Measurements from ENCODE around the gene MTCL1. TPM values are rescaled to one million over a fixed set of nuclear protein-coding genes. Genes with fewer than 3 reads are reported as not detected.

Gene MTCL1
- total RNA-seq, 1 experiment from 2014 or later: 28.3 TPM

DNA sequence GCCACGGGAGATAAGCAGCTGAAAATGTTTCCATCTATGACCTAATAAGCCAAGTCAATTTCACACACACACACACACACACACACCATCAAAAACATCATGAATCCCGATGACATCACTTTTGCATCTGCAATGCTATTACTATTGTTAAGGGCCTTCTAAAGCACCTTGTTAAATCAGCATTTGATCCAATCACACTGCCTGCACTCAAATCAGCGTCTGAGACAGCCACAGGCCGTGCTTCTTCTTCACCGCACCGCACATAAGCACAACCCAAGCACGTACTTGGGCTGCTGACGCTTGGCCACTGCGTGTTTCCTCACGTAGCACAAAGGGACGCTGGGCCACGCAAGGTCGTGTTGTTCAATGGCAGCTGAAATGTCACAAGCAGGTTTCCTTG lies 15.8 kb upstream of the MTCL1 start:
- CTCF ChIA-PET: no interaction called here

DNA sequence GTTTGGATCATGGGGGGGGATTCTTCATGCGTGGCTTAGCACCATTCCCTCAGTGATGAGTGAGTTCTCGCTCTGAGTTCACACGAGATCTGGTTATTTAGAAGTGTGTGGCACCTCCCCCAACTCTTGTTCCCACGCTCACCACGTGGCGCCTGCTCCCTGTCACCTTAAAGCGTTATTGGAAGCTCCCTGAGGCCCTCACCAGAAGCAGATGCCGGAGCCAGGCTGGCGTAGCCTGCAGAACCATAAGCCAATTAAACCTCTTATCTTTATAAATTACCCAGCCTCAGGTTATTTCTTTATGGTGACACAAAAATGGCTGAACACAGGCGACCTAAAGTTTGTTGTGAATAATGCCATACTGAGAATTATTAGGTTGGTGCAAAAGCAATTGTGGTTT lies 10.5 kb upstream of the MTCL1 start:
- POLR2A ChIA-PET: no interaction called here
- Mint-ChIP-seq H3K4me3 (ENCODE audit: unreplicated experiment) (no peak overlapping the region), H3K27me3 (ENCODE audit: insufficient read depth, unreplicated experiment) (no peaks in the 10 kb centered on the region), H3K9me3 (ENCODE audit: unreplicated experiment) (no peaks in the 10 kb centered on the region), H3K27ac (ENCODE audit: unreplicated experiment) (no peak overlapping the region), H3K4me1 (ENCODE audit: low read depth, unreplicated experiment) (no peaks in the 10 kb centered on the region), H3K36me3 (ENCODE audit: insufficient read depth, unreplicated experiment) (no peaks in the 10 kb centered on the region)
- CTCF ChIA-PET: no interaction called here
- BruUV-seq (replicated peaks): no TSS peak
- Histone ChIP-seq H3K4me1 (no peaks in the 10 kb centered on the region), H3K36me3 (ENCODE audit: control insufficient read depth, insufficient read depth, low read length) (no peaks in the 10 kb centered on the region), H3K27me3 (replicated peaks; ENCODE audit: control insufficient read depth, insufficient read depth, low read length) (no peaks in the 10 kb centered on the region), H3K9me3 (no peaks in the 10 kb centered on the region), H3K4me3 (ENCODE audit: low read depth, low read length) (no peak overlapping the region)
- TF ChIP-seq, protein P1, sequence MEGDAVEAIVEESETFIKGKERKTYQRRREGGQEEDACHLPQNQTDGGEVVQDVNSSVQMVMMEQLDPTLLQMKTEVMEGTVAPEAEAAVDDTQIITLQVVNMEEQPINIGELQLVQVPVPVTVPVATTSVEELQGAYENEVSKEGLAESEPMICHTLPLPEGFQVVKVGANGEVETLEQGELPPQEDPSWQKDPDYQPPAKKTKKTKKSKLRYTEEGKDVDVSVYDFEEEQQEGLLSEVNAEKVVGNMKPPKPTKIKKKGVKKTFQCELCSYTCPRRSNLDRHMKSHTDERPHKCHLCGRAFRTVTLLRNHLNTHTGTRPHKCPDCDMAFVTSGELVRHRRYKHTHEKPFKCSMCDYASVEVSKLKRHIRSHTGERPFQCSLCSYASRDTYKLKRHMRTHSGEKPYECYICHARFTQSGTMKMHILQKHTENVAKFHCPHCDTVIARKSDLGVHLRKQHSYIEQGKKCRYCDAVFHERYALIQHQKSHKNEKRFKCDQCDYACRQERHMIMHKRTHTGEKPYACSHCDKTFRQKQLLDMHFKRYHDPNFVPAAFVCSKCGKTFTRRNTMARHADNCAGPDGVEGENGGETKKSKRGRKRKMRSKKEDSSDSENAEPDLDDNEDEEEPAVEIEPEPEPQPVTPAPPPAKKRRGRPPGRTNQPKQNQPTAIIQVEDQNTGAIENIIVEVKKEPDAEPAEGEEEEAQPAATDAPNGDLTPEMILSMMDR (IDR thresholded peaks at IDR 0.05; ENCODE audit: insufficient read depth in 1 of 2, low read depth in 1 of 2, low read length in 1 of 2, severe bottlenecking in 1 of 2, unreplicated experiment in 1 of 2): no peak
- intact Hi-C loops (cut with micrococcal nuclease; ENCODE audit: unreplicated experiment): no loop called here
- DNase-seq: no peak

More for the DNA sequence above, 15.8 kb upstream of the MTCL1 start:
- BruUV-seq (replicated peaks): no TSS peak
- Mint-ChIP-seq H3K4me1 (ENCODE audit: low read depth, unreplicated experiment) (no peaks in the 10 kb centered on the region), H3K4me3 (ENCODE audit: unreplicated experiment) (no peak overlapping the region), H3K27me3 (ENCODE audit: insufficient read depth, unreplicated experiment) (no peaks in the 10 kb centered on the region), H3K36me3 (ENCODE audit: insufficient read depth, unreplicated experiment) (no peaks in the 10 kb centered on the region), H3K27ac (ENCODE audit: unreplicated experiment) (no peak overlapping the region), H3K9me3 (ENCODE audit: unreplicated experiment) (no peaks in the 10 kb centered on the region)
- intact Hi-C loops (cut with micrococcal nuclease; ENCODE audit: unreplicated experiment): no loop called here
- no peak for DNase-seq
- no peaks in the 10 kb centered on the region for H3K27me3 ChIP-seq (replicated peaks; ENCODE audit: control insufficient read depth, insufficient read depth, low read length)
- no peaks in the 10 kb centered on the region for H3K9me3 ChIP-seq
- TF ChIP-seq, protein P1 (IDR thresholded peaks at IDR 0.05; ENCODE audit: insufficient read depth in 1 of 2, low read depth in 1 of 2, low read length in 1 of 2, severe bottlenecking in 1 of 2, unreplicated experiment in 1 of 2): no peak
- H3K36me3 ChIP-seq (ENCODE audit: control insufficient read depth, insufficient read depth, low read length): no peaks in the 10 kb centered on the region
- no peak overlapping the region for H3K4me3 ChIP-seq (ENCODE audit: low read depth, low read length)
- H3K4me1 ChIP-seq: no peaks in the 10 kb centered on the region
- POLR2A ChIA-PET: no interaction called here

DNA sequence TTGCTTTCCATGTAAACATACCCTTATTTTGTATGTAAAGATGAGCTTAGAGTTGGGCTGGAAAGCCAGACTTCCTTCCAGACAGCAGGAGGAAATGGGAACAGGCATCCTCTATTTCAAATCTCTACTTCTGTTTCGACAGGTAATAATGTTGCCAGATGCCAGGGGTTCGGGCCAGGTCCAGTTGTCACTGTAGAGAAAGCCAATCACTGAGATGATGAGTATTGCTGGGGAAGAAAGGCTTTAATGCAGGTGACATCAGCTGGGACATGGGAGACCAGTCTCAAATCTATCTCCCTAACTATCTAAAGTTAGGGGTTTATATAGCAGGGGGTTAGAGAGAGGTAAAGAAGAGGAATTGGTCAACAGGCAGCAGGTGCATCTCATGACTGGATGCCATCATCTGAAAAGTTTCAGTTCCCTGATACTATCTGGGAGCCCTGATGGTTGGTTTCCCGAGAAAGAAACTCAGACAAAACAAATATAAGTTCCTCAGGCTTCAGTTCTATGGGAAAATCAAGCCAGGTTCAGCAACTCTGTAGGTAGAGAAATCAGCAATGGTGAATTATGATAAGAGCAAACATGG lies 9.3 kb upstream of the MTCL1 start:
- Histone ChIP-seq H3K9me3 (no peaks in the 10 kb centered on the region), H3K4me1 (no peaks in the 10 kb centered on the region), H3K27me3 (replicated peaks; ENCODE audit: control insufficient read depth, insufficient read depth, low read length) (no peaks in the 10 kb centered on the region), H3K4me3 (ENCODE audit: low read depth, low read length) (no peak overlapping the region), H3K36me3 (ENCODE audit: control insufficient read depth, insufficient read depth, low read length) (no peaks in the 10 kb centered on the region)
- no TSS peak for BruUV-seq (replicated peaks)
- Mint-ChIP-seq H3K4me1 (ENCODE audit: low read depth, unreplicated experiment) (no peaks in the 10 kb centered on the region), H3K36me3 (ENCODE audit: insufficient read depth, unreplicated experiment) (no peaks in the 10 kb centered on the region), H3K27me3 (ENCODE audit: insufficient read depth, unreplicated experiment) (no peaks in the 10 kb centered on the region), H3K9me3 (ENCODE audit: unreplicated experiment) (no peaks in the 10 kb centered on the region), H3K27ac (ENCODE audit: unreplicated experiment) (no peak overlapping the region), H3K4me3 (ENCODE audit: unreplicated experiment) (no peak overlapping the region)
- no peak for DNase-seq
- POLR2A ChIA-PET: interaction anchor here (0.6 to 0.7 kb wide), 3 partner anchors 344 to 1409 kb away, joined by 5 to 10 read pairs (median 10); no protein-coding TSS in a partner anchor
- intact Hi-C loops (cut with micrococcal nuclease; ENCODE audit: unreplicated experiment): loop anchor here (1.0 kb wide), 3 partner anchors 8 to 292 kb away; no protein-coding TSS in a partner anchor
- CTCF ChIA-PET: interaction anchor here (1.0 to 1.6 kb wide), 6 partner anchors 9 to 292 kb away, joined by 3 to 29 read pairs (median 12); no protein-coding TSS in a partner anchor
- TF ChIP-seq, protein P1 (IDR thresholded peaks at IDR 0.05; ENCODE audit: insufficient read depth in 1 of 2, low read depth in 1 of 2, low read length in 1 of 2, severe bottlenecking in 1 of 2, unreplicated experiment in 1 of 2): no peak
